ENCODE data around the gene PET100. TPM values are rescaled to one million over a fixed set of nuclear protein-coding genes. Genes with fewer than 3 reads are reported as not detected.

PET100 gene
- total and polyA plus RNA-seq, 2 experiments from 2014 or later, result 8.6 to 636 TPM

DNA sequence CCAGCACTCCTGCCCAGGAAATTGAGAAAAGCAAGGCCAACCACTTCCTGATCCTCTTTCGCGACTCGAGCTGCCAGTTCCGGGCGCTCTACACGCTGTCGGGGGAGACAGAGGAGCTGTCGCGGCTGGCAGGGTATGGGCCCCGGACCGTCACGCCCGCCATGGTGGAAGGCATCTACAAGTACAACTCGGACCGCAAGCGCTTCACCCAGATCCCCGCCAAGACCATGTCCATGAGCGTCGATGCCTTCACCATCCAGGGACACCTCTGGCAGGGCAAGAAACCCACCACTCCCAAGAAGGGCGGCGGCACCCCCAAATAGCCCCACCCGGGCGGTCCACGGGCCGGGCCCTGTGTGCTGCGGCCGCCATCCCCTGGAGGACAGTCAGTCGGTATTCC lies 11.9 kb upstream of the PET100 start (continued):
- TF ChIP-seq, protein P1, sequence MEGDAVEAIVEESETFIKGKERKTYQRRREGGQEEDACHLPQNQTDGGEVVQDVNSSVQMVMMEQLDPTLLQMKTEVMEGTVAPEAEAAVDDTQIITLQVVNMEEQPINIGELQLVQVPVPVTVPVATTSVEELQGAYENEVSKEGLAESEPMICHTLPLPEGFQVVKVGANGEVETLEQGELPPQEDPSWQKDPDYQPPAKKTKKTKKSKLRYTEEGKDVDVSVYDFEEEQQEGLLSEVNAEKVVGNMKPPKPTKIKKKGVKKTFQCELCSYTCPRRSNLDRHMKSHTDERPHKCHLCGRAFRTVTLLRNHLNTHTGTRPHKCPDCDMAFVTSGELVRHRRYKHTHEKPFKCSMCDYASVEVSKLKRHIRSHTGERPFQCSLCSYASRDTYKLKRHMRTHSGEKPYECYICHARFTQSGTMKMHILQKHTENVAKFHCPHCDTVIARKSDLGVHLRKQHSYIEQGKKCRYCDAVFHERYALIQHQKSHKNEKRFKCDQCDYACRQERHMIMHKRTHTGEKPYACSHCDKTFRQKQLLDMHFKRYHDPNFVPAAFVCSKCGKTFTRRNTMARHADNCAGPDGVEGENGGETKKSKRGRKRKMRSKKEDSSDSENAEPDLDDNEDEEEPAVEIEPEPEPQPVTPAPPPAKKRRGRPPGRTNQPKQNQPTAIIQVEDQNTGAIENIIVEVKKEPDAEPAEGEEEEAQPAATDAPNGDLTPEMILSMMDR (conservative IDR thresholded peaks at IDR 0.05; ENCODE audit: low read depth in 2 of 2), result no peak
- TF ChIP-seq EZH2phosphoT487 (IDR thresholded peaks at IDR 0.05; ENCODE audit: unreplicated experiment), result no peak
- TF ChIP-seq, protein P2, sequence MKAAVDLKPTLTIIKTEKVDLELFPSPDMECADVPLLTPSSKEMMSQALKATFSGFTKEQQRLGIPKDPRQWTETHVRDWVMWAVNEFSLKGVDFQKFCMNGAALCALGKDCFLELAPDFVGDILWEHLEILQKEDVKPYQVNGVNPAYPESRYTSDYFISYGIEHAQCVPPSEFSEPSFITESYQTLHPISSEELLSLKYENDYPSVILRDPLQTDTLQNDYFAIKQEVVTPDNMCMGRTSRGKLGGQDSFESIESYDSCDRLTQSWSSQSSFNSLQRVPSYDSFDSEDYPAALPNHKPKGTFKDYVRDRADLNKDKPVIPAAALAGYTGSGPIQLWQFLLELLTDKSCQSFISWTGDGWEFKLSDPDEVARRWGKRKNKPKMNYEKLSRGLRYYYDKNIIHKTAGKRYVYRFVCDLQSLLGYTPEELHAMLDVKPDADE (IDR thresholded peaks at IDR 0.05), result no peak
- TF ChIP-seq, protein P3, sequence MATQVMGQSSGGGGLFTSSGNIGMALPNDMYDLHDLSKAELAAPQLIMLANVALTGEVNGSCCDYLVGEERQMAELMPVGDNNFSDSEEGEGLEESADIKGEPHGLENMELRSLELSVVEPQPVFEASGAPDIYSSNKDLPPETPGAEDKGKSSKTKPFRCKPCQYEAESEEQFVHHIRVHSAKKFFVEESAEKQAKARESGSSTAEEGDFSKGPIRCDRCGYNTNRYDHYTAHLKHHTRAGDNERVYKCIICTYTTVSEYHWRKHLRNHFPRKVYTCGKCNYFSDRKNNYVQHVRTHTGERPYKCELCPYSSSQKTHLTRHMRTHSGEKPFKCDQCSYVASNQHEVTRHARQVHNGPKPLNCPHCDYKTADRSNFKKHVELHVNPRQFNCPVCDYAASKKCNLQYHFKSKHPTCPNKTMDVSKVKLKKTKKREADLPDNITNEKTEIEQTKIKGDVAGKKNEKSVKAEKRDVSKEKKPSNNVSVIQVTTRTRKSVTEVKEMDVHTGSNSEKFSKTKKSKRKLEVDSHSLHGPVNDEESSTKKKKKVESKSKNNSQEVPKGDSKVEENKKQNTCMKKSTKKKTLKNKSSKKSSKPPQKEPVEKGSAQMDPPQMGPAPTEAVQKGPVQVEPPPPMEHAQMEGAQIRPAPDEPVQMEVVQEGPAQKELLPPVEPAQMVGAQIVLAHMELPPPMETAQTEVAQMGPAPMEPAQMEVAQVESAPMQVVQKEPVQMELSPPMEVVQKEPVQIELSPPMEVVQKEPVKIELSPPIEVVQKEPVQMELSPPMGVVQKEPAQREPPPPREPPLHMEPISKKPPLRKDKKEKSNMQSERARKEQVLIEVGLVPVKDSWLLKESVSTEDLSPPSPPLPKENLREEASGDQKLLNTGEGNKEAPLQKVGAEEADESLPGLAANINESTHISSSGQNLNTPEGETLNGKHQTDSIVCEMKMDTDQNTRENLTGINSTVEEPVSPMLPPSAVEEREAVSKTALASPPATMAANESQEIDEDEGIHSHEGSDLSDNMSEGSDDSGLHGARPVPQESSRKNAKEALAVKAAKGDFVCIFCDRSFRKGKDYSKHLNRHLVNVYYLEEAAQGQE (IDR thresholded peaks at IDR 0.05; ENCODE audit: unreplicated experiment), result no peak

DNA sequence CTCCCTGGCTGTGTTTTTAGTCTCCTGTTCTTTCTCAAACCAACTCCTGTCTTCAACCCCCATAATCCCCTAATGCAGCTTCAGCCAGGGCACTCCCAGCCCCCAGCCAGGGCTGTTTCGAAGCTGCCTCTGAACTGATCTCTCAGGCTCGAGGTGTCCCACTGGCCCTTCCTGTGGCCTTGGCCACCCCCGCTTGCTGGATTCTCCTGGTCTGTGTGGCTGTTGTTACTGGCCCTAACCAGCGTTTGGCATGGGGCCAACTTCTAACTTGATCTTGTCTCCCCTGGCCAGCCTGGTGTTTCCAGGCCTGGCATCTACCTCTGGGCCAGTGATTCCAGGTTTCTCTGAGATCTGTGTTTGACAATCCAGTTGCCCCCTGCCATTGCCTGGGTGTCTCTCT lies 11.2 kb upstream of the PET100 start:
- Histone ChIP-seq H3K27ac (ENCODE audit: low read depth) (no peak overlapping the region), H4K20me1 (replicated peaks; ENCODE audit: insufficient read depth) (no peaks in the 10 kb centered on the region; the same call in none of the 2 replicates), H3K27me3 (ENCODE audit: insufficient read depth) (no peaks in the 10 kb centered on the region), H3K79me2 (replicated peaks; ENCODE audit: insufficient read depth) (no peaks in the 10 kb centered on the region), H3K4me2 (no peak overlapping the region), H3K36me3 (ENCODE audit: insufficient read depth) (no peaks in the 10 kb centered on the region; the same call in 1 of the 2 replicates), H3K9me2 (ENCODE audit: insufficient read depth) (no peaks in the 10 kb centered on the region), H3F3A (replicated peaks; ENCODE audit: low read depth) (no peaks in the 10 kb centered on the region), H2AFZ (no peak overlapping the region), H3K4me3 (no peak overlapping the region), H3K4me1 (ENCODE audit: insufficient read depth) (no peaks in the 10 kb centered on the region)
- ATAC-seq (no peak), DNase-seq (ENCODE audit: low spot score) (no peak)
- TF ChIP-seq, protein P1 (conservative IDR thresholded peaks at IDR 0.05; ENCODE audit: low read depth in 2 of 2), result no peak
- TF ChIP-seq STAT1 (IDR thresholded peaks at IDR 0.05; ENCODE audit: unreplicated experiment) (no peak), EZH2 (IDR thresholded peaks at IDR 0.05; ENCODE audit: low read depth, unreplicated experiment) (no peak), ZNF331 (CRISPR knock-in tag; IDR thresholded peaks at IDR 0.05; ENCODE audit: low read depth) (no peak)
- Mint-ChIP-seq H3K9me3 (no peaks in the 10 kb centered on the region), H3K4me3 (no peak overlapping the region), H3K27ac (no peak overlapping the region), H3K27me3 (ENCODE audit: insufficient read depth, low read depth, poor library complexity) (peaks cover 12% of the 10 kb centered on the region), H3K4me1 (no peaks in the 10 kb centered on the region), H3K36me3 (ENCODE audit: low read depth) (peaks cover 39% of the 10 kb centered on the region)
